ENCODE results near the gene GALM. TPM values are rescaled to one million over a fixed set of nuclear protein-coding genes. Genes with fewer than 3 reads are reported as not detected.
"Not testable (repeated sequence)": the region's sequence is repeated elsewhere in the genome, so short reads cannot be mapped to it uniquely, and the experiment has no call there.

GALM gene
- total and polyA plus RNA-seq, 2 experiments from 2014 or later: 52.6 to 59.4 TPM

DNA sequence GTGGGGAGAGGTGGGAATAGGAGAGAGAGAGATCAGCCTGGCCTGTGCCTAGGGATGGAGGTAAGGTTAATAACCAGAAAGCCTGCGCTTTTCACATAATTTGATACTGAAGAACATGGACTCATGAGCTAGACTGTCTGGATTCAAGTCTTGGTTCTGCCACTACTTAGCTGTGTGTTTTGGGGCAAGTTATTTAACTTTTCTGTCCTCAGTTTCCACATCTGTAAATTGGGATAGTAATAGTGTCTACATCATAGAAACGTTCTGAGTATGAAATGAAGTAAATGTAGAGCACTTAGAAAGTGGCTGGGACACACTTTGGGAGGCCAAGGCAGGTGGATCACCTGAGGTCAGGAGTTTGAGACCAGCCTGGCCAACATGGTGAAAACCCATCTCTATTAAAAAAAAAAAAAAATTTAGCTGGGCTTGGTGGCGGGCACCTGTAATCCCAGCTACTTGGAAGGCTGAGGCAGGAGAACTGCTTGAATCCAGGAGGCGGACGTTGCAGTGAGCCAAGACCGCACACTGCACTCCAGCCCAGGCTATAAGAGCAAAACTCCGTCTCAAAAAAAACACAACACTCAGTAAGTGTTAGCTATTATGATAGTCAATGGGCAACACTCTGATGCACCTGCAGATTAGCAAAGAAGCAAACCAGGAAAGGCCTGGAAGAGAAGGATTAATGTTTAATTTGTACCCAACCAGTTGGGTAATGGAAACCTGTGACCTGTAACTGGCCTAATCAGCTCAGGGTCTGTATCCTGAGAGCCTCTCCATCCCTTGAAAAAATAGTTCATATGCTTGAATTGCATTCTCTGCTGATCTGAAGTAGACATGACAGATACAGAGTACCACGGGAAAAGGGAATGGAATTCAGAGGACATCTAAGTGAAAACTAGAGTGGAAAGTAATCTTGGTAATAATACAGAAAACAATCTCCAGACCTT lies 6.8 kb downstream of the GALM start:
- no peaks in the 10 kb centered on the region for H3K9me3 ChIP-seq (ENCODE audit: low read depth)
- no peak for DNase-seq (ENCODE audit: low spot score)
- WGBS (ENCODE audit: low lambda C conversion rate, missing lambda C conversion rate): 90% methylated on average over 8 of the region's 8 CpGs
- no peak overlapping the region for H3K4me3 ChIP-seq
- no peaks in the 10 kb centered on the region for H3K9me2 ChIP-seq (replicated peaks; ENCODE audit: insufficient read depth)
- no peak overlapping the region for H3K4me2 ChIP-seq
- H3K27ac ChIP-seq: peak overlapping the region; percentile 37
- TF ChIP-seq, protein P1, sequence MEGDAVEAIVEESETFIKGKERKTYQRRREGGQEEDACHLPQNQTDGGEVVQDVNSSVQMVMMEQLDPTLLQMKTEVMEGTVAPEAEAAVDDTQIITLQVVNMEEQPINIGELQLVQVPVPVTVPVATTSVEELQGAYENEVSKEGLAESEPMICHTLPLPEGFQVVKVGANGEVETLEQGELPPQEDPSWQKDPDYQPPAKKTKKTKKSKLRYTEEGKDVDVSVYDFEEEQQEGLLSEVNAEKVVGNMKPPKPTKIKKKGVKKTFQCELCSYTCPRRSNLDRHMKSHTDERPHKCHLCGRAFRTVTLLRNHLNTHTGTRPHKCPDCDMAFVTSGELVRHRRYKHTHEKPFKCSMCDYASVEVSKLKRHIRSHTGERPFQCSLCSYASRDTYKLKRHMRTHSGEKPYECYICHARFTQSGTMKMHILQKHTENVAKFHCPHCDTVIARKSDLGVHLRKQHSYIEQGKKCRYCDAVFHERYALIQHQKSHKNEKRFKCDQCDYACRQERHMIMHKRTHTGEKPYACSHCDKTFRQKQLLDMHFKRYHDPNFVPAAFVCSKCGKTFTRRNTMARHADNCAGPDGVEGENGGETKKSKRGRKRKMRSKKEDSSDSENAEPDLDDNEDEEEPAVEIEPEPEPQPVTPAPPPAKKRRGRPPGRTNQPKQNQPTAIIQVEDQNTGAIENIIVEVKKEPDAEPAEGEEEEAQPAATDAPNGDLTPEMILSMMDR (IDR thresholded peaks at IDR 0.05; ENCODE audit: poor library complexity): no peak
- TF ChIP-seq EZH2 (IDR thresholded peaks at IDR 0.05; ENCODE audit: borderline replicate concordance): no peak
- TF ChIP-seq EZH2phosphoT487 (IDR thresholded peaks at IDR 0.05; ENCODE audit: low read depth, severe bottlenecking, unreplicated experiment): no peak
- H4K20me1 ChIP-seq (ENCODE audit: insufficient read depth, poor library complexity, severe bottlenecking): no peaks in the 10 kb centered on the region
- H3K36me3 ChIP-seq (replicated peaks; ENCODE audit: insufficient read depth, low read depth): no peaks in the 10 kb centered on the region
- H2AFZ ChIP-seq: no peak overlapping the region
- peaks cover 66% of the 10 kb centered on the region for H3K79me2 ChIP-seq
- peaks cover 10% of the 10 kb centered on the region for H3K4me1 ChIP-seq (ENCODE audit: insufficient read depth)
- no peaks in the 10 kb centered on the region for H3K27me3 ChIP-seq

DNA sequence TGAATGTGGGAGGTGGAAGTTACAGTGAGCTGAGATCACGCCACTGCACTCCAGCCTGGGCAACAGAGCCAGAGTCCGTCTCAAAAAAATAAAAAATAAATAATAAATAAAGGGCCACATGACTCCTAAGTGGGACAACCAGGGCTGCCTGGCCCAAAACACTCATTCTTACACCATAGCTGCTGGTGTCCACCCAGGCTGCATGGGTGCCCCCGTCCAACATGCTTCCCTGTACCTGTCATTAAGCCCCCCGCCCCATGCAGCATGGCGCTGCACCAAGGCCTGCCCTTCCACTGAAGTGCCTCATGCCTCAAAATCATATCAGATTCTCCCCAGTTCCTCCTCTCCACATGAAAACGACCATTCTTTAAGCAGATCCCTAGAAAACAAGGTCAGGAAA lies 10.8 kb downstream of the GALM start:
- no peaks in the 10 kb centered on the region for H3K9me3 ChIP-seq (ENCODE audit: low read depth)
- no peaks in the 10 kb centered on the region for H4K20me1 ChIP-seq (ENCODE audit: insufficient read depth, poor library complexity, severe bottlenecking)
- no peak overlapping the region for H3K4me3 ChIP-seq
- no peak overlapping the region for H3K4me2 ChIP-seq
- TF ChIP-seq EZH2phosphoT487 (IDR thresholded peaks at IDR 0.05; ENCODE audit: low read depth, severe bottlenecking, unreplicated experiment): no peak
- TF ChIP-seq EZH2 (IDR thresholded peaks at IDR 0.05; ENCODE audit: borderline replicate concordance): no peak
- TF ChIP-seq, protein P1 (IDR thresholded peaks at IDR 0.05; ENCODE audit: poor library complexity): no peak
- H3K79me2 ChIP-seq: peaks cover 26% of the 10 kb centered on the region
- H3K36me3 ChIP-seq (replicated peaks; ENCODE audit: insufficient read depth, low read depth): no peaks in the 10 kb centered on the region
- no peaks in the 10 kb centered on the region for H3K9me2 ChIP-seq (replicated peaks; ENCODE audit: insufficient read depth)
- H2AFZ ChIP-seq: no peak overlapping the region
- H3K4me1 ChIP-seq (ENCODE audit: insufficient read depth): no peaks in the 10 kb centered on the region
- 97% methylated on average over 6 of the region's 6 CpGs for WGBS (ENCODE audit: low lambda C conversion rate, missing lambda C conversion rate)
- no peak for DNase-seq (ENCODE audit: low spot score)
- no peak overlapping the region for H3K27ac ChIP-seq
- no peaks in the 10 kb centered on the region for H3K27me3 ChIP-seq

DNA sequence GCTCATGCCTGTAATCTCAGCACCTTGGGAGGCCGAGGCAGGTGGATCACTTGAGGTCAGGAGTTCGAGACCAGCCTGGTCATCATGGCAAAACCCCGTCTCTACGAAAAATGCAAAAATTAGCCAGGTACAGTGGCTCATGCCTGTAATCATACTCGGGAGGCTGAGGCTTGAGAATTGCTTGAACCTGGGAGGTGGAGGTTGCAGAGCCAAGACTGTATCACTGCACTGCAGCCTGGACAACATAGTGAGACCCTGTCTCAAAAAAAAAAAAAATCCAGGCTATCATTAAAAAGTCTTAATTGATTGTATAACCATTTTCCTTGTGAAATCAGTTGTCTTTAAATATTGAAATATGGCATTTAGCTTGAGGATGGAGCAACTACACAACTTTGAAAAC lies 15.0 kb downstream of the GALM start:
- not testable (repeated sequence) for H3K27me3 ChIP-seq; DNase-seq (ENCODE audit: low spot score); H2AFZ ChIP-seq; H3K4me3 ChIP-seq; H3K79me2 ChIP-seq; H3K9me2 ChIP-seq (replicated peaks; ENCODE audit: insufficient read depth); H4K20me1 ChIP-seq (ENCODE audit: insufficient read depth, poor library complexity, severe bottlenecking); H3K27ac ChIP-seq; H3K4me1 ChIP-seq (ENCODE audit: insufficient read depth); H3K9me3 ChIP-seq (ENCODE audit: low read depth); H3K4me2 ChIP-seq; H3K36me3 ChIP-seq (replicated peaks; ENCODE audit: insufficient read depth, low read depth)
- WGBS (ENCODE audit: low lambda C conversion rate, missing lambda C conversion rate): 100% methylated on average over 5 of the region's 5 CpGs

DNA sequence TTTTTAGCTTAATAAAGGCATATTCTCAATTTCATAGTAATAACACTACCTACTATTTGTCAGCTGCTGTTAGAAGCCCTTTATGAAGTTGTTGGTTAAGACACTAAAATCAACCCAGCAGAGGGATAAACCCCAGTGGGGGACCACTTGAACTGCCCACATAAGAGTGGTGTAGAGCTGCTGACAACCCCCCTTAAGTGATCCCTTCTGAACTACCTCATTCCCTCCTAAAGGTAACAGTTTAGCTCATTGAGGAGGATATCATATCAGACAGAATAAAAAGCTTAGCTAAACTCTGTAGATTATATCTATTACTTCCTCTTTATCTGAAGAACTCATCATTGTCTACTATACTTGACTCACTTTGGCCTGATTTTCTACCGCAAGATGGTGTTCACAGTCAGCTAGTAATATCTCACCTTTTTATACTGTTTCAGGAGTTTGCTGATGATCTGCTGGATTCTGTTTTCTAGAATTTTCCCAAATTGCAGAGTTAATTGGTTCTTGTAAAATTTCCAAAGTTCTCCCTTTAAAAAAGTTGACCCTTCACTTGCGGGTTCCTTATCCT lies 16.2 kb downstream of the GALM start:
- Histone ChIP-seq H3K79me2 (no peaks in the 10 kb centered on the region), H3K4me2 (no peak overlapping the region), H4K20me1 (ENCODE audit: insufficient read depth, poor library complexity, severe bottlenecking) (no peaks in the 10 kb centered on the region), H3K4me3 (no peak overlapping the region), H2AFZ (no peak overlapping the region), H3K36me3 (replicated peaks; ENCODE audit: insufficient read depth, low read depth) (no peaks in the 10 kb centered on the region), H3K27ac (no peak overlapping the region), H3K4me1 (ENCODE audit: insufficient read depth) (peaks cover 4% of the 10 kb centered on the region), H3K27me3 (no peaks in the 10 kb centered on the region), H3K9me2 (replicated peaks; ENCODE audit: insufficient read depth) (no peaks in the 10 kb centered on the region), H3K9me3 (ENCODE audit: low read depth) (no peaks in the 10 kb centered on the region)
- no peak for DNase-seq (ENCODE audit: low spot score)
- no peak for TF ChIP-seq EZH2phosphoT487 (IDR thresholded peaks at IDR 0.05; ENCODE audit: low read depth, severe bottlenecking, unreplicated experiment)
- TF ChIP-seq EZH2 (IDR thresholded peaks at IDR 0.05; ENCODE audit: borderline replicate concordance): no peak
- TF ChIP-seq, protein P1 (IDR thresholded peaks at IDR 0.05; ENCODE audit: poor library complexity): no peak
- WGBS (ENCODE audit: low lambda C conversion rate, missing lambda C conversion rate): 98% methylated on average over 2 of the region's 2 CpGs

DNA sequence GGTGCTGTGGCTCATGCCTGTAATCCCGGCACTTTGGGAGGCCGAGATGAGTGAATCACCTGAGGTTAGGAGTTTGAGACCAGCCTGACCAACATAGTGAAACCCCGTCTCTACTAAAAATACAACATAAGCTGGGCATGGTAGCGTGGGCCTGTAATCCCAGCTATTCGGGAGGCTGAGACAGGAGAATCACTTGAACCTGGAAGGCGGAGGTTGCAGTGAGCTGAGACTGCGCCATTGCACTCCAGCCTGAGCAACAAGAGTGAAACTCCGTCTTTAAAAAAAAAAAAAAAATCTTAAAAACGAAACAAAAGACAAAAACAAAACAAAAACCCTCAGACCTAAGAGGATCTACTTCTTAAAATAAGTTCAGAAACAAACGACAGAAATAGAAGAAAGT lies 16.7 kb downstream of the GALM start:
- H2AFZ ChIP-seq; H3K79me2 ChIP-seq; H3K4me3 ChIP-seq; H3K36me3 ChIP-seq (replicated peaks; ENCODE audit: insufficient read depth, low read depth); H3K27me3 ChIP-seq; DNase-seq (ENCODE audit: low spot score); H3K9me2 ChIP-seq (replicated peaks; ENCODE audit: insufficient read depth); H3K4me1 ChIP-seq (ENCODE audit: insufficient read depth); H3K27ac ChIP-seq; H3K9me3 ChIP-seq (ENCODE audit: low read depth); H3K4me2 ChIP-seq; H4K20me1 ChIP-seq (ENCODE audit: insufficient read depth, poor library complexity, severe bottlenecking): not testable (repeated sequence)
- WGBS (ENCODE audit: low lambda C conversion rate, missing lambda C conversion rate): 98% methylated on average over 10 of the region's 10 CpGs

Measured in hepatocyte (in vitro differentiated cells).